GM19240 (cell line): ENCODE measurements around the gene CBY2.
"Not testable (repeated sequence)": the region's sequence is repeated elsewhere in the genome, so short reads cannot be mapped to it uniquely, and the experiment has no call there.

ENCODE experiments used
- DNase-seq: peaks from one replicate; pipeline ENCODE4 v3.0.0; 2011; ENCODE audit warnings: low spot score; ENCODE audit not compliant: insufficient read length

CBY2 gene

GRCh38 chr13:45742985-45743384 is 40.9 kb downstream of the CBY2 start:
- DNase-seq: no peak

- no peak for DNase-seq
These were observed 42.9 kb downstream of the CBY2 start for GRCh38 chr13:45744979-45745378.

GRCh38 chr13:45747071-45747470 is 45.0 kb downstream of the CBY2 start:
- no peak for DNase-seq

DNA sequence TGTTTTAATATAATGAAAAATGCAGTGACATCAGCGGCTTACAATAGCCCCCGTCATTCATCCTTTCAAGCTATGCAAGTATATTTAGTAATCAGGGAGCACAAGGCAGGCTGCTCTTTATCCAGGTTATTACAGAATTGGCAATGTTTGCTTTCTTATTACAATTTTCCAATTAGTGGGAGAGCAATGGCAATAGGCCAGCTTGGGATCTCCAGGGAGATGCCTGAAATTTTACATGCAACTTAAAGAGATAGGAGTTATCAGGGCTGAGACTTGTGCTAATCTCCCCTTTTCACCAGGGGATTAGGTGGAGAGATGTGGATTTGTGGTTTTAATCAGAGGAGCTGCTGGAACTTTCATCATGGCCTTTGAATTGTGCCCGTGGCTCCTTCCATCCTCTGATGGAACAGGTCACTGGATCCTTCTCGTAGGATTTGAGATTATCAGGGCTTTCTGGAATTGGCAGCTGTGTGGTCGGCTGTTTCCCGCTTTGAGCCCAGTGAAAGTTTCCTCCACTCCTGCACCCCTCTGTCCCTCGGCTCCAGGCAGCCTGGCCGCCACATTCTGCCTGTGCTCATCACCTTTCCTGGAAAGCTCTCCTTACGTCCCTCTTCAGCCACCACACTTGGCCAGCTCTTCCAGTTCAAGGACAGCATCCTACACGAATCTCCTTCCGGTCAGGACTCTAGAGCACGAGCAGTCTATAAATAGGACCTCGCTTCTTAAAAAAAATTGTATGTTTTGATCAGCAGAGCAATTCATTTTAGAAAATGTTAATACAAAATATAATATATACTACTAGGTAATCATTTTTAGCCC is 47.0 kb downstream of the CBY2 start:
- DNase-seq: no peak

GRCh38 chr13:45750566-45750965 is 48.4 kb downstream of the CBY2 start:
- DNase-seq: no peak

GRCh38 chr13:45751885-45752284 is 49.8 kb downstream of the CBY2 start:
- DNase-seq: no peak

DNA sequence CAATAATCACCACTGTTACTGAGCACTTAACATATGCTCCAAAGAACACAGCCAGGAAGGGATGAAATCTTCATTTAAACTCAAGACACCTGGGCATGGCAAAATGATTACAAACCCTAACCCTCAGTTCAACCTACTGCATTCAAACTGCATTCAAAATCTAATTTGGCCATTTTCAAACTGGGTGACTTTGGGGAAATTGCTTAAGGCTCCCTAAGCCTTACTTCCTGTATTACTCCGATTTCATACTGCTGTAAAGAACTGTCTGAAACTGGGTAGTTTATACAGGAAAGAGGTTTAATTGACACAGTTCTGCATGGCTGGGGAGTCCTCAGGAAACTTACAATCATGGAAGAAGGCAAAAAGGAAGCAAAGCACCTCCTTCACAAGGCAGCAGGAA is 50.4 kb downstream of the CBY2 start:
- no peak for DNase-seq

DNA sequence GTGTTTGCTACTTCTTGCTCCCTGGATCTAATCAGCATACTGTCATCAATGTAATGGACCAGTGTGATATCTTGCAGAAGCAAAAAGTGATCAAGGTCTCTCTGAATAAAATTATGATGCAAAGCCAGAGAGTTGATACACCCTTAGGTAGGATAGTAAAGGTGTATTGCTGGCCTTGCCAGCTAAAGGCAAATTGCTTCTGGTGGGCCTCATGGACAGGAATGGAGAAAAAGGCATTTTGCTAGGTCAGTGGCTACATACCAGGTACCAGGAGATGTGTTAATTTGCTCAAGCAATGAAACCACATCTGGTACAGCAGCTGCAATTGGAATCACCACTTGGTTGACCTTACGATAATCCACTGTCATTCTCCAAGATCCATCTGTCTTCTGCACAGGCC is 54.4 kb downstream of the CBY2 start:
- not testable (repeated sequence) for DNase-seq

GRCh38 chr13:45757589-45757988 is 55.5 kb downstream of the CBY2 start:
- DNase-seq: not testable (repeated sequence)

DNA sequence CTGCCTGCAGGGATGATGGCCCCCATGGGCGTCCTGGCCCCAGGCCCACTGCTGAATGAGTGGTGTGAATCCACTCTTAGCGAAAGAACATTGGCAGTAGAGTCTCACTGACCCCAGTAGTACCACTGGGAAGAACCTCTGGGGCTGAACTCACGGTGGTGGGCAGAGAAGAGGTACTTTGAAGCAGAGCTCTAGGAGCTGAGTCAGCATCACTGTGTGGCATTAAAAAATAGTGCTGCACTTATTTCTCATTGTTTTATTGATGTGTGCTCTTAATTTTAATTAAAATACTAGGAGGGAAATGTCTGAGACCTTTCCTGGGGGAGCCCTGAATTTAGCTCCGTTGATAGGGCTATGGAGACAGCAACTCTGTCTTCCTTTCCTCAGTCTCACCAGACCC is 61.3 kb downstream of the CBY2 start:
- DNase-seq: no peak
